GM18867 (cell line): Measurements from ENCODE around the gene ELOVL2.

ENCODE experiments used
- ATAC-seq: cut with Tn5 transposase; IDR thresholded peaks from one replicate; pipeline ENCODE4 v1.9.1; 2021; ENCODE audit warnings: mild to moderate bottlenecking, moderate library complexity; ENCODE audit not compliant: unreplicated experiment

Gene ELOVL2

DNA sequence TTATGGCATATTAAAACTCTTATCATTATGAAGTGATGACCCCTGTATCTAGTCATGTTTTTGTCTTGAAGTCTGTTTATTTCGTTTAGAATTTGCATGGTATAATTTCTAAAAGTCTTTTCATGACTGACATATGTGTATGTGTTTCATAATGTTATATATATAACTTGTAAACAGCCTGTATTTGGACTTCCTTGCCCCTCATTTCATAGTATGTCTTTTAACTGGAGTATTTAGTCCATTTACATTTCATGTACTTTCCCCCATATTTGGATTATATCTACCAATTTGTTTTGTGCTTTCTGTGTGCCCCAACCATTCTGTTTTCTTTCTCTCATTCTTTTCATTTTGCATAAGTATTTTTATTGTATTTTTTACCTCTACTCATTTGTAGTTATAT lies 98.3 kb downstream of the ELOVL2 start:
- ATAC-seq: no peak

DNA sequence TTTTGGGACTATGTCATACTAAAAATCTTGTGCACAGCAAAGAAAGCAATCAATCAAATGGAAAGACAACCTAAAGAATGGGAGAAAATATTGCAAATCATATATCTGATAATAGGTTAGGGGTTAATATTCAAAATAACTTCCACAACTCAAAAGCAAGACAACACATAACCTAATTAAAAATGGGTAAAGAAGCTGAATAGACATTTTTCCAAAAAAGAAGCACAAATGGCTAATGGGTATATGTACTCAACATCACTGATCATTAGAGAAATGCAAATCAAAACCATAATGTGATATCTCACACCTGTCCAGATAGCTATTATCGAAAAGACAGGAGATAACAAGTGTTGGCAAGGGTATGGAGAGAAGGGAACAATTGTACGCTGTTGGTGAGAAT lies 104.3 kb downstream of the ELOVL2 start:
- ATAC-seq: no peak

DNA sequence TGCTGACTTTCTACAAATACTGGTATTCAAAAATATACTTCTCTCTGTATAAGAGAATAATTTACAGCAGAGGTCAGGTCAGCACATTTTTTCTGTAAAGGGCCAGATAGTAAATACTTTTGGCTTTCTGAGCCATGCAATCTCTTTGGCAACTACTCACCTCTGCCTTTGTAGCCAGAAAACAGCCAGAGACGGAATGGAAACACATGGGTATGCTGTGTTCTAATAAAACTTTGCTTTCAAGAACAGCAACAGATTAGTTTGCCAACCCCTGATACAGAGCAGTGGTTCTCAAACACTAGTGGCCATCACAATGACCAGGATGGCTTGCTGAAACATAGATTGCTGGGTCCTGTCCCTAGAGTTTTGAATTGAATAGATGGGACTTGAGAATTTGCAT lies 111.0 kb downstream of the ELOVL2 start:
- no peak for ATAC-seq
